NCI-H748 (cell line): Measurements from ENCODE around the gene FCHSD2.
A peak's percentile ranks its signal among the peaks of the same experiment; 100 is the strongest.
"Not testable (repeated sequence)": the region's sequence is repeated elsewhere in the genome, so short reads cannot be mapped to it uniquely, and the experiment has no call there.

ENCODE experiments used
- DNase-seq: peaks from one replicate; lab custom pipeline; 2025; ENCODE audit not compliant: unreplicated experiment; lab: John Stamatoyannopoulos, UW

Gene FCHSD2

GRCh38 chr11:72826191-72826941 lies 315.8 kb downstream of the FCHSD2 start:
- no peak for DNase-seq

- DNase-seq: no peak
Measured at GRCh38 chr11:72825661-72826060, 316.5 kb downstream of the FCHSD2 start.

- DNase-seq: no peak
Measured at GRCh38 chr11:72824811-72825505, 317.2 kb downstream of the FCHSD2 start.

GRCh38 chr11:72824020-72824419 lies 318.1 kb downstream of the FCHSD2 start:
- DNase-seq: no peak

- no peak for DNase-seq
Measured at GRCh38 chr11:72823105-72823804, 318.9 kb downstream of the FCHSD2 start.

- DNase-seq: peak; percentile 97
Measured at GRCh38 chr11:72821920-72822799, 320.0 kb downstream of the FCHSD2 start.

GRCh38 chr11:72821221-72821919 lies 320.7 kb downstream of the FCHSD2 start:
- peak; percentile 91 for DNase-seq

- no peak for DNase-seq
Measured at GRCh38 chr11:72820439-72821139, 321.5 kb downstream of the FCHSD2 start.

- no peak for DNase-seq
Measured at GRCh38 chr11:72818971-72819370, 323.1 kb downstream of the FCHSD2 start.

GRCh38 chr11:72817966-72818365 lies 324.2 kb downstream of the FCHSD2 start:
- no peak for DNase-seq

- DNase-seq: no peak
Measured at GRCh38 chr11:72816404-72816990, 325.6 kb downstream of the FCHSD2 start.

- DNase-seq: peak; percentile 93
Measured at GRCh38 chr11:72815110-72815618, 327.0 kb downstream of the FCHSD2 start.

GRCh38 chr11:72814286-72815109 lies 327.6 kb downstream of the FCHSD2 start, which contains the start of gene ATG16L2:
ATG16L2 (plus strand) TSS chr11:72814411; CDS start chr11:72814446, 35 bp downstream.
- peak; percentile 93 for DNase-seq

GRCh38 chr11:72813740-72814285 lies 328.3 kb downstream of the FCHSD2 start:
- peak; percentile 87 for DNase-seq

GRCh38 chr11:72812967-72813739 lies 329.0 kb downstream of the FCHSD2 start:
- DNase-seq: peak; percentile 66

GRCh38 chr11:72812604-72812966 lies 329.5 kb downstream of the FCHSD2 start:
- DNase-seq: peak; percentile 64

- DNase-seq: not testable (repeated sequence)
Measured at GRCh38 chr11:72811686-72812085, 330.4 kb downstream of the FCHSD2 start.
